Measurements from ENCODE around the gene QRSL1.
A peak's percentile ranks its signal among the peaks of the same experiment; 100 is the strongest.

QRSL1 gene

GRCh38 chr6:106662458-106662857 is 33.1 kb downstream of the QRSL1 start:
- peaks cover 15 to 26% of the 10 kb centered on the region in 2 experiments for H3K4me1 ChIP-seq (ENCODE audit: control insufficient read depth in 1 of 2, insufficient read depth in 1 of 2, low read depth in 1 of 2, low read length in 1 of 2)
- peaks cover 6% of the 10 kb centered on the region for H3K36me3 ChIP-seq
- TF ChIP-seq, protein P1, sequence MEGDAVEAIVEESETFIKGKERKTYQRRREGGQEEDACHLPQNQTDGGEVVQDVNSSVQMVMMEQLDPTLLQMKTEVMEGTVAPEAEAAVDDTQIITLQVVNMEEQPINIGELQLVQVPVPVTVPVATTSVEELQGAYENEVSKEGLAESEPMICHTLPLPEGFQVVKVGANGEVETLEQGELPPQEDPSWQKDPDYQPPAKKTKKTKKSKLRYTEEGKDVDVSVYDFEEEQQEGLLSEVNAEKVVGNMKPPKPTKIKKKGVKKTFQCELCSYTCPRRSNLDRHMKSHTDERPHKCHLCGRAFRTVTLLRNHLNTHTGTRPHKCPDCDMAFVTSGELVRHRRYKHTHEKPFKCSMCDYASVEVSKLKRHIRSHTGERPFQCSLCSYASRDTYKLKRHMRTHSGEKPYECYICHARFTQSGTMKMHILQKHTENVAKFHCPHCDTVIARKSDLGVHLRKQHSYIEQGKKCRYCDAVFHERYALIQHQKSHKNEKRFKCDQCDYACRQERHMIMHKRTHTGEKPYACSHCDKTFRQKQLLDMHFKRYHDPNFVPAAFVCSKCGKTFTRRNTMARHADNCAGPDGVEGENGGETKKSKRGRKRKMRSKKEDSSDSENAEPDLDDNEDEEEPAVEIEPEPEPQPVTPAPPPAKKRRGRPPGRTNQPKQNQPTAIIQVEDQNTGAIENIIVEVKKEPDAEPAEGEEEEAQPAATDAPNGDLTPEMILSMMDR (IDR thresholded peaks at IDR 0.05), result no peak

GRCh38 chr6:106666282-106667021 is 37.1 kb downstream of the QRSL1 start:
- H3K36me3 ChIP-seq, result peaks cover 6% of the 10 kb centered on the region
- TF ChIP-seq, protein P1 (IDR thresholded peaks at IDR 0.05), result no peak

More at GRCh38 chr6:106662458-106662857, 33.1 kb downstream of the QRSL1 start:
- H3K27me3 ChIP-seq, result no peaks in the 10 kb centered on the region
- H3K4me3 ChIP-seq (ENCODE audit: low read depth in 1 of 2, low read length in 1 of 2), result no peak overlapping the region
- H3K27ac ChIP-seq, result no peak overlapping the region
- peaks cover 4% of the 10 kb centered on the region for H3K9me3 ChIP-seq

DNA sequence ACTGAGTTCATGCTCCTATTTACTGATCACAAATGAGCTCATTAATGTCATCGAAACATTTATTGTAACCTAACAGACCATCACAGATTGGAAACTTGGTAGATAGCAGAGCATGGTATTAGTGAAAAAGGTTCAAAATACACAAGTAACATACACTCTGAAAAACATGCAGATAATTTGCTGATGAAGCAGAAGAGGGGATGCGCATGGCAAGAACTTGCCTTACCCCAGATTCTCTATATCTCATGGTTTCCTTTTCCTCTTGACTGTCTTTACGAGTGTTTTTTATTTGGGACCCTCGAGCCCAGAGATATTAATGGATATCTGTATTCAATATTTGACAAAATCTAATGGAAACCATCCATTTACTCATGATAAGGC is 37.6 kb downstream of the QRSL1 start:
- peak overlapping the region; percentile 49 for H3K27ac ChIP-seq
- no peaks in the 10 kb centered on the region for H3K27me3 ChIP-seq
- TF ChIP-seq, protein P1 (IDR thresholded peaks at IDR 0.05), result no peak
- H3K4me3 ChIP-seq (ENCODE audit: low read depth in 1 of 2, low read length in 1 of 2), result no peak overlapping the region
- peaks cover 15 to 26% of the 10 kb centered on the region in 2 experiments for H3K4me1 ChIP-seq (ENCODE audit: control insufficient read depth in 1 of 2, insufficient read depth in 1 of 2, low read depth in 1 of 2, low read length in 1 of 2)
- no peaks in the 10 kb centered on the region for H3K9me3 ChIP-seq
- H3K36me3 ChIP-seq, result peaks cover 6% of the 10 kb centered on the region

More at GRCh38 chr6:106666282-106667021, 37.1 kb downstream of the QRSL1 start:
- H3K27ac ChIP-seq, result peak overlapping the region; percentile 49
- H3K4me3 ChIP-seq (ENCODE audit: low read depth in 1 of 2, low read length in 1 of 2), result no peak overlapping the region
- H3K27me3 ChIP-seq, result no peaks in the 10 kb centered on the region
- H3K9me3 ChIP-seq, result no peaks in the 10 kb centered on the region
- H3K4me1 ChIP-seq (ENCODE audit: control insufficient read depth in 1 of 2, insufficient read depth in 1 of 2, low read depth in 1 of 2, low read length in 1 of 2), result peaks cover 15 to 26% of the 10 kb centered on the region in 2 experiments

GRCh38 chr6:106670236-106670635 is 40.9 kb downstream of the QRSL1 start:
- Histone ChIP-seq H3K4me1 (ENCODE audit: control insufficient read depth in 1 of 2, insufficient read depth in 1 of 2, low read depth in 1 of 2, low read length in 1 of 2) (peaks cover 10 to 19% of the 10 kb centered on the region in 2 experiments), H3K4me3 (ENCODE audit: low read depth in 1 of 2, low read length in 1 of 2) (no peak overlapping the region), H3K27ac (no peak overlapping the region), H3K27me3 (no peaks in the 10 kb centered on the region), H3K9me3 (no peaks in the 10 kb centered on the region), H3K36me3 (no peaks in the 10 kb centered on the region)
- TF ChIP-seq, protein P1 (IDR thresholded peaks at IDR 0.05), result no peak

DNA sequence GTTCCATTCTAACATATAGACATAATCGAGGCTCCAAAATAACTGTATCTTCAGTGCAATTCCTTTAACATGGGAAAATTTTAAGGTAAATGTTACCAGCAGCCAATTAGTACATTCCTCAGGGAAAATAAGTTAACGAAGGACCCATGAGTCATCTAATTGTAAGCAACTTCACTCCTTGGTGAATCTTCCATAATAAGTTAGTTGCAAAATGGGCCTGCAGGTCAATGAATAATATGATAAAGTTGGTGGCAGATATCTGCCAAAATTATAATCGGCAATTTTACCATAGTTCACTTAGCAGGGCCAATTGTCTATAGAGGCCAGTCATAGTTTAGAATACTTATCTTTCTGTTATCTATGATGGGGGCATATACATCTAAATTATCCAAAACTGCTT is 42.3 kb downstream of the QRSL1 start:
- TF ChIP-seq, protein P1 (IDR thresholded peaks at IDR 0.05), result no peak
- no peak overlapping the region for H3K4me3 ChIP-seq (ENCODE audit: low read depth in 1 of 2, low read length in 1 of 2)
- H3K27ac ChIP-seq, result no peak overlapping the region

More for the DNA sequence above, 42.3 kb downstream of the QRSL1 start:
- Histone ChIP-seq H3K27me3 (no peaks in the 10 kb centered on the region), H3K9me3 (no peaks in the 10 kb centered on the region), H3K36me3 (no peaks in the 10 kb centered on the region), H3K4me1 (ENCODE audit: control insufficient read depth in 1 of 2, insufficient read depth in 1 of 2, low read depth in 1 of 2, low read length in 1 of 2) (peaks cover 5% of the 10 kb centered on the region in 2 experiments)

All from neutrophil (primary cell).